ENCODE data around the gene AFF3. TPM values are rescaled to one million over a fixed set of nuclear protein-coding genes. Genes with fewer than 3 reads are reported as not detected.

Gene AFF3
- total and polyA plus RNA-seq, 2 of the 13 experiments (the other 11 are each of a cell fraction or from before 2014, with no cell fraction given) = not detected

GRCh38 chr2:99623035-99623434 lies 519.4 kb downstream of the AFF3 start:
- WGBS (ENCODE audit: low lambda C conversion rate) = 59% methylated on average over 4 of the region's 4 CpGs
- no peaks in the 10 kb centered on the region for H3K9me3 ChIP-seq (ENCODE audit: low read length)
- H3K79me2 ChIP-seq (ENCODE audit: insufficient read depth, low read length) = no peaks in the 10 kb centered on the region
- no peak for DNase-seq (ENCODE audit: low spot score)
- CTCF ChIA-PET (ENCODE audit: low intra/inter-chr PET ratio, low total read pairs) = no interaction called here
- H3K36me3 ChIP-seq (replicated peaks in 1 of 2; ENCODE audit: control insufficient read depth in 1 of 2, insufficient read depth in 2 of 2, low read length in 2 of 2) = no peaks in the 10 kb centered on the region
- H3K9ac ChIP-seq (ENCODE audit: insufficient read depth, low read depth, low read length) = no peak overlapping the region
- H3K27me3 ChIP-seq (ENCODE audit: control insufficient read depth in 1 of 2, insufficient read depth in 2 of 2, low read length in 2 of 2) = peaks cover 0 to 13% of the 10 kb centered on the region in 2 experiments; a peak in 2 of 5 replicates
- no peak for FAIRE-seq
- H4K20me1 ChIP-seq (ENCODE audit: insufficient read depth, low read length) = no peaks in the 10 kb centered on the region
- ATAC-seq = no peak
- BruUV-seq (replicated peaks) = no TSS peak
- POLR2A ChIA-PET = no interaction called here
- H2AFZ ChIP-seq (ENCODE audit: low read length) = no peak overlapping the region
- no peak overlapping the region for H3K27ac ChIP-seq (ENCODE audit: extremely low read length, insufficient read depth, low read length)
- intact Hi-C loops (cut with micrococcal nuclease; ENCODE audit: unreplicated experiment) (no loop called here), in situ Hi-C loops (cut with HindIII; ENCODE audit: extremely low pct_ligation_motif_present, low pct_unique_long_range_greater_than_20kb) (no loop called here)
- no peak overlapping the region for H3K4me3 ChIP-seq (replicated peaks in 1 of 3; ENCODE audit: insufficient read depth in 1 of 3, low read depth in 2 of 3, low read length in 3 of 3)
- H3K4me2 ChIP-seq (ENCODE audit: low read depth, low read length) = no peak overlapping the region
- H3K4me1 ChIP-seq (ENCODE audit: insufficient read depth, low read length) = no peaks in the 10 kb centered on the region
- TF ChIP-seq ZNF431 (CRISPR knock-in tag; IDR thresholded peaks at IDR 0.05; ENCODE audit: borderline replicate concordance, low read depth) = no peak
- no peak for TF ChIP-seq RERE (CRISPR knock-in tag; IDR thresholded peaks at IDR 0.05; ENCODE audit: low read depth)
- no peak for TF ChIP-seq POLR2AphosphoS2 (IDR thresholded peaks at IDR 0.05; ENCODE audit: low read depth, low read length)
- TF ChIP-seq ZNF883 (CRISPR knock-in tag; IDR thresholded peaks at IDR 0.05; ENCODE audit: not compliant biosample characterization) = no peak
- no peak for TF ChIP-seq DZIP1 (CRISPR knock-in tag; IDR thresholded peaks at IDR 0.05)
- TF ChIP-seq ZMYM2 (CRISPR knock-in tag; IDR thresholded peaks at IDR 0.05) = no peak
- no peak for TF ChIP-seq ZNF3 (CRISPR knock-in tag; IDR thresholded peaks at IDR 0.05)
- no peak for TF ChIP-seq PAF1 (CRISPR knock-in tag; IDR thresholded peaks at IDR 0.05)
- no peak for TF ChIP-seq NFAT5 (CRISPR knock-in tag; IDR thresholded peaks at IDR 0.05)
- TF ChIP-seq PHB2 (IDR thresholded peaks at IDR 0.05; ENCODE audit: partially characterized antibody) = no peak
- no peak for TF ChIP-seq IKZF5 (CRISPR knock-in tag; IDR thresholded peaks at IDR 0.05)

All from HepG2 (cell line).